IgD-negative memory B cell (primary cell): ENCODE measurements around the gene DDIT3. TPM values are rescaled to one million over a fixed set of nuclear protein-coding genes. Genes with fewer than 3 reads are reported as not detected.
"Not testable (repeated sequence)": the region's sequence is repeated elsewhere in the genome, so short reads cannot be mapped to it uniquely, and the experiment has no call there.

Source experiments
- H3K27ac Mint-ChIP-seq, 3 donors: one replicate each; pipeline ENCODE4 v1.8.0; 2020 to 2022; ENCODE audit warnings: mild to moderate bottlenecking in 3 of 3, mixed read lengths in 3 of 3, moderate library complexity in 1 of 3
- H3K27me3 Mint-ChIP-seq: one replicate; pipeline ENCODE4 v1.8.0; 2021; ENCODE audit warnings: mixed read lengths
- H3K36me3 Mint-ChIP-seq: one replicate; pipeline ENCODE4 v1.8.0; 2020; ENCODE audit warnings: mild to moderate bottlenecking, mixed read lengths
- H3K4me1 Mint-ChIP-seq, 3 donors: one replicate each; pipeline ENCODE4 v1.8.0; 2020 to 2022; ENCODE audit warnings: mixed read lengths in 3 of 3, mild to moderate bottlenecking in 1 of 3
- H3K4me3 Mint-ChIP-seq, 4 donors: one replicate each; pipeline ENCODE4 v1.8.0; 2020 to 2022; ENCODE audit warnings: mild to moderate bottlenecking in 4 of 4, mixed read lengths in 4 of 4, moderate library complexity in 3 of 4
- H3K9me3 Mint-ChIP-seq, 3 donors: one replicate each; pipeline ENCODE4 v1.8.0; 2020 to 2021; ENCODE audit warnings: mixed read lengths in 3 of 3, mild to moderate bottlenecking in 1 of 3
- polyA plus RNA-seq: library from polyadenylated mRNA; unstranded; fragments of 300-500 nt; fragmentation: Illumina TruSeq; gene quantifications from one replicate; pipeline ENCODE4 v1.2.3, GENCODE V29; 2021

The DDIT3 gene
- polyA plus RNA-seq: 32.2 TPM

GRCh38 chr12:57520053-57520818 is at the start of gene DDIT3:
Gene DDIT3, minus strand, starts transcription at chr12:57520514. Its CDS starts 3,108 bp downstream, at chr12:57517406.
- Mint-ChIP-seq H3K36me3 (no peaks in the 10 kb centered on the region), H3K9me3 (no peaks in the 10 kb centered on the region), H3K4me1 (peaks cover 36 to 39% (median 39%) of the 10 kb centered on the region in 3 donors), H3K4me3 (peak within 1 kb of the TSS; percentile 93 to 100 (median 98)), H3K27me3 (peaks cover 1% of the 10 kb centered on the region), H3K27ac (peak within 1 kb of the TSS; percentile 99 to 100 (median 100))

- peak overlapping the region in 1 of 3 donors; percentile 20 for H3K27ac Mint-ChIP-seq
- no peak overlapping the region for H3K4me3 Mint-ChIP-seq
- peaks cover 3% of the 10 kb centered on the region for H3K27me3 Mint-ChIP-seq
- peaks cover 0 to 2% (median 1%) of the 10 kb centered on the region in 3 donors for H3K4me1 Mint-ChIP-seq
- H3K36me3 Mint-ChIP-seq: peaks cover 5% of the 10 kb centered on the region
- H3K9me3 Mint-ChIP-seq: no peaks in the 10 kb centered on the region
These were observed 49.5 kb upstream of the DDIT3 start for GRCh38 chr12:57569858-57570257.

- Mint-ChIP-seq H3K4me1 (peaks cover 0 to 2% (median 1%) of the 10 kb centered on the region in 3 donors), H3K27me3 (peaks cover 6% of the 10 kb centered on the region), H3K27ac (no peak overlapping the region), H3K9me3 (no peaks in the 10 kb centered on the region), H3K36me3 (peaks cover 5% of the 10 kb centered on the region), H3K4me3 (no peak overlapping the region)
These were observed 48.5 kb upstream of the DDIT3 start for GRCh38 chr12:57568838-57569237.

DNA sequence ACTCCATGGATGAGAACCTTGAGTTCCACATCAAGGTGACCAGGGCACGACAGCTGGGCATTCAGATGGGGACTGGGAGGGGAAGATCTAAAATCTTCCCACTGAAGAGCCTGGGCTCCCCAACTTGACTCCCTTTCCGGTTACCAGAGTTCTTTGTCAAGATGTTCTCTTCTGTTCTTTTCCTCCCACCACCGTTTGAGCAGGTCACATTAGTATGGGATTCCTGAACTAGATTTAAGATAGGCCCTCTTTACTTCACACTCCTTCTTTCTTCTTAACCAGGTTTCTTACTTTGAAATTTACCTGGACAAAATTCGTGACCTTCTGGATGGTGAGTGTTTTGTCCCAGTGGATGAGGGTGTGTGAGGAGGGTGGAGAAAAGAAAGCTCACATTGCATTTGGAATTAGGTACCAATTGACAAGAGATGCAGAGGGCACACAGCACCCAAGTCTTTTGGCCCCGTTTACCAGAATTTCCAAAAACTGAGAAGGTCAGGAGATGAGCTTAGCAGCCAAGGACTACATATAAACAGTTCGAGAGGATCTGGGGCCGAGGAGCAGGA is 43.9 kb upstream of the DDIT3 start:
- Mint-ChIP-seq H3K9me3 (no peaks in the 10 kb centered on the region), H3K27me3 (peaks cover 6% of the 10 kb centered on the region), H3K4me1 (peaks cover 0 to 1% (median under 1%) of the 10 kb centered on the region in 3 donors), H3K27ac (no peak overlapping the region), H3K36me3 (peaks cover under 1% of the 10 kb centered on the region), H3K4me3 (no peak overlapping the region)

GRCh38 chr12:57563358-57563757 is 43.0 kb upstream of the DDIT3 start:
- Mint-ChIP-seq H3K36me3 (no peaks in the 10 kb centered on the region), H3K4me1 (no peaks in the 10 kb centered on the region), H3K9me3 (no peaks in the 10 kb centered on the region), H3K27me3 (peaks cover 6% of the 10 kb centered on the region), H3K4me3 (no peak overlapping the region), H3K27ac (no peak overlapping the region)

DNA sequence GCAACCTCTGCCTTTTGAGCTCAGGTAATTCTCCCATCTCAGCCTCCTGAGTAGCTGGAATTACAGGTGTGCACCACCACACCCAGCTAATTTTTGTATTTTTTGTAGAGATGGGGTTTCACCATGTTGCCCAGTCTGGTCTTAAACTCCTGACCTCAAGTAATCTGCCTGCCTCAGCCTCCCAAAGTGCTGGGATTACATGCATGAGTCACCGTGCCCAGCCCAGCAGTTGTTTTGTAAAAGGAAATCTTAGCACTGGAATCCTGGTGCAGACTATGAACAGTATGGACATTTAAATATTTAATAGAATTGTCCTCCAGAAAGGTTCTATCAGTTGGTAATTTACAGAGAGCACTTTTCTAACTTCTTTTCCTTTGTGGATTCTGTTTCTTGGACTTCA is 40.8 kb upstream of the DDIT3 start:
- H3K4me3 Mint-ChIP-seq, H3K4me1 Mint-ChIP-seq, H3K36me3 Mint-ChIP-seq, H3K27ac Mint-ChIP-seq, H3K27me3 Mint-ChIP-seq, H3K9me3 Mint-ChIP-seq: not testable (repeated sequence)

- Mint-ChIP-seq H3K4me1 (no peaks in the 10 kb centered on the region), H3K27ac (no peak overlapping the region), H3K9me3 (no peaks in the 10 kb centered on the region), H3K27me3 (peaks cover 5% of the 10 kb centered on the region), H3K36me3 (no peaks in the 10 kb centered on the region), H3K4me3 (no peak overlapping the region)
These were observed 40.2 kb upstream of the DDIT3 start for GRCh38 chr12:57560516-57560915.

DNA sequence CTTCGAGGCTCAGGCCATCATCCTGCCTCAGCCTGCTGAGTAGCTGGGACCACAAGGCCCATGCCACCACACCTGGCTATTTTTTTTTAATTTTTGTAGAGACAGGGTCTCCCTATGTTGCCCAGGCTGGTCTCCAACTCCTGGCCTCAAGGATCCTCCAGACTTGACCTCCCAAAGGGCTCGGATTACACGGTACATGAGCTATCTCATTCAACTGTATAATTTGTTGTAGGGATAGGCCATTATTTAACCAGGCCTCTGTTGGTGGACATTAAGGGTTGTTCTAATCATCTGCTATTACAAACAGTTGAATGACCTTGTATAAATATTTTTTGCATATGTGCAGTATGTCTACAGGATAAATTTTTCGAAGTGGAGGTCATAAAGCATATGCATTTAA is 38.5 kb upstream of the DDIT3 start:
- Mint-ChIP-seq H3K9me3 (no peaks in the 10 kb centered on the region), H3K4me3 (no peak overlapping the region), H3K36me3 (no peaks in the 10 kb centered on the region), H3K4me1 (no peaks in the 10 kb centered on the region), H3K27me3 (no peaks in the 10 kb centered on the region), H3K27ac (no peak overlapping the region)

- H3K27me3 Mint-ChIP-seq: peaks cover 3% of the 10 kb centered on the region
These were observed 34.6 kb upstream of the DDIT3 start for GRCh38 chr12:57554897-57555296.

GRCh38 chr12:57554453-57554852 is 34.1 kb upstream of the DDIT3 start:
- no peak overlapping the region for H3K27ac Mint-ChIP-seq
- H3K4me3 Mint-ChIP-seq: no peak overlapping the region
- H3K9me3 Mint-ChIP-seq: no peaks in the 10 kb centered on the region
- no peaks in the 10 kb centered on the region for H3K36me3 Mint-ChIP-seq
- H3K4me1 Mint-ChIP-seq: peaks cover 0 to 8% (median 5%) of the 10 kb centered on the region in 3 donors
- H3K27me3 Mint-ChIP-seq: peaks cover 3% of the 10 kb centered on the region

More at GRCh38 chr12:57554897-57555296, 34.6 kb upstream of the DDIT3 start:
- H3K4me3 Mint-ChIP-seq: no peak overlapping the region
- H3K36me3 Mint-ChIP-seq: no peaks in the 10 kb centered on the region
- H3K9me3 Mint-ChIP-seq: no peaks in the 10 kb centered on the region
- peaks cover 0 to 8% (median 4%) of the 10 kb centered on the region in 3 donors for H3K4me1 Mint-ChIP-seq
- no peak overlapping the region for H3K27ac Mint-ChIP-seq

GRCh38 chr12:57553343-57554202 is 33.3 kb upstream of the DDIT3 start:
- H3K27me3 Mint-ChIP-seq: peaks cover 3% of the 10 kb centered on the region
- H3K4me3 Mint-ChIP-seq: no peak overlapping the region
- H3K4me1 Mint-ChIP-seq: peaks cover 0 to 13% (median 8%) of the 10 kb centered on the region in 3 donors
- H3K36me3 Mint-ChIP-seq: no peaks in the 10 kb centered on the region
- H3K27ac Mint-ChIP-seq: peak overlapping the region in 1 of 3 donors; percentile 33
- no peaks in the 10 kb centered on the region for H3K9me3 Mint-ChIP-seq

- no peak overlapping the region for H3K4me3 Mint-ChIP-seq
- peaks cover 0 to 13% (median 8%) of the 10 kb centered on the region in 3 donors for H3K4me1 Mint-ChIP-seq
- no peak overlapping the region for H3K27ac Mint-ChIP-seq
- peaks cover 3% of the 10 kb centered on the region for H3K27me3 Mint-ChIP-seq
- H3K9me3 Mint-ChIP-seq: no peaks in the 10 kb centered on the region
- no peaks in the 10 kb centered on the region for H3K36me3 Mint-ChIP-seq
These were observed 32.6 kb upstream of the DDIT3 start for GRCh38 chr12:57552835-57553313.

- no peaks in the 10 kb centered on the region for H3K9me3 Mint-ChIP-seq
- H3K4me3 Mint-ChIP-seq: no peak overlapping the region
- H3K27me3 Mint-ChIP-seq: peaks cover 3% of the 10 kb centered on the region
- H3K27ac Mint-ChIP-seq: no peak overlapping the region
- H3K36me3 Mint-ChIP-seq: no peaks in the 10 kb centered on the region
- H3K4me1 Mint-ChIP-seq: peaks cover 2 to 16% (median 13%) of the 10 kb centered on the region in 3 donors
These were observed 32.0 kb upstream of the DDIT3 start for GRCh38 chr12:57552306-57552651.

DNA sequence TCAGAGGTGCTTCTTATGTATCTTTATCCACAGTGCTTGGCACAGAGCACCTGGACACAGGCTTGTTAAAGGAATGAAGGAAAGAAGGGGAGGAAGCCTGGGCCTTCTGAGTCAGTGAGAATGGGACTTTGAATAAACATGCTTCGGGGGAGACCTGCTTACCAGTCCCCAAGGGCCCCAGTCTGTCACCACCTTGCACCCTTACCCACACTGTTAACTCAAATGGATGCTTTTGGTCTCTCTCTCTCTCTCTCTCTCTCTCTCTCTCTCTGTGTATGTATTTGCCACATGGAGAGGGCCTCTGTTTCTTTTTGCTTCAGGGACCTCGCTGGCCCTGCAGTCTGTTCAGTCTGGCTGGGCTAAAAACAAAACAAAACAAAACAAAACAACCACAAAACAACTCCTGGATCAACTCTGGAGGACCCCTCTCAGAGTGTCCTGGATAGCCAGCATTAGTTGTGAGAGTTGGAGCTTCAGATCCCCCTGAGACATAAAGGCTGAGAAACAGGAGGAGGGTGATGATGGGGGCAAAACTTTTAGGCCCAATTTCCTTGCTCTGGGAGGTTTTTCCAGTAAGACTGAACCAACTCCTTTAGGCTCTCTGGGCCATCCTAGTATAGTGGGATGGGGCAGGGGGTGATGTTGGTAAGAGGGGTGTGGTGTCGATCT is 31.5 kb upstream of the DDIT3 start:
- no peaks in the 10 kb centered on the region for H3K9me3 Mint-ChIP-seq
- H3K27ac Mint-ChIP-seq: no peak overlapping the region
- no peak overlapping the region for H3K4me3 Mint-ChIP-seq
- H3K27me3 Mint-ChIP-seq: peaks cover 3% of the 10 kb centered on the region
- H3K4me1 Mint-ChIP-seq: peaks cover 7 to 20% (median 16%) of the 10 kb centered on the region in 3 donors
- no peaks in the 10 kb centered on the region for H3K36me3 Mint-ChIP-seq
